ENCODE results near the gene TNN. TPM values are rescaled to one million over a fixed set of nuclear protein-coding genes. Genes with fewer than 3 reads are reported as not detected.
A peak's percentile ranks its signal among the peaks of the same experiment; 100 is the strongest.

TNN gene
- total RNA-seq, 1 experiment from 2014 or later, result not detected

DNA sequence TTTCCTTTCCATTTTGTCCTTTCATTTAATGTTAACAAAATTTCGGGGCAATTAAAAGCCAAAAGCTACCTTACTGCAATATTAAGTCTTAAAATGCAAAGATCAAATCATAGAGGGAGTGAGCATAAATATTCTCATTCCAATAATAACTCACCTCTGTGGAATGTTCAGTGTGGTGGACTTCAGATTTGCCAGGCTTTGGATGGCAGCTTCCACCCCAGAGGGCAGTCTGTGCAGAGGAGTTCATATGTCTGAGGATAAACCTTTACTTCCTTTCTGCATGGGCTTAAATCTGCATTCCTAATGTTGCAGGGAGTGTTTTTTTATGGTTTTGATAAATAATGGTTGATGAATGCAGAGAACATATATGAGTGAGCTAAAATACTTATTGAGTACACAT is 108.6 kb downstream of the TNN start:
- DNase-seq (ENCODE audit: low spot score), result no peak

DNA sequence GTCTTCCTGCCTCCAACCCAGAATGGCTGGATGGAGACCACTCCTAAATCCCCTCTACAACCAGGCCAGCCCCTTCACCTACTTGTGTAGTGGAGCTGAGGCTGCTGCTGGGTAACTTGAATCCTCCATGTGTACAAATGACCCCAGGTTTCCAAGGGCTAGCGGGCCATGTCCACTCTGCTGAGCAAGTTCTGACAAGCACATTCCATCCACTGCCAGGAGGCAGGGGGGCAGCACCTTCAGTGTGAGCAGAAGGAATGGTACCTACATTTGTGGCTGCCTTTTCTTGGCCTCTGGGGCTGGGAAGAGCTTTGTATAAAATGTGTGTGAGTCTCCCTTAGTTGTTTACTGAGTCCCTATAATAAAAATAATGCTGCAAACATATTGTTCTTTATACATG is 110.4 kb downstream of the TNN start:
- DNase-seq (ENCODE audit: low spot score), result no peak

DNA sequence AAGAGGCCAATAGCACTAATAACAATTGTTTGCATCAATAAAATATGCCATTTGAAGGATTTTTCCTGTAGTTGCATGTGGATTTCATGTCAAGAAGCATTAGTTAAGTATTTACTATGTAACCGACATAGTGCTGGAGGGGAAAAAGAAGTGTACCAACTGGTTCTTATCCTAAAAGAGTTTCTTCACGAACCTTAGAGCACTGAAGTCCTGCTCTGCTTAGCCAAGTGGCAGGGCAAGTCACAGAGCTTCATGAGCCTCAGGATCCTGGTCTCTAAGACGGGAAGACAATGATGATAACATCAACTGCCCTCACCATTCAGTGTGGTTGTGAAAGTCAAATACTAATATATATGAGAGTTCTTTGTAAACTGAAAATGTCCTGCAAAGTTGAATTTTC is 110.8 kb downstream of the TNN start:
- DNase-seq (ENCODE audit: low spot score), result no peak

DNA sequence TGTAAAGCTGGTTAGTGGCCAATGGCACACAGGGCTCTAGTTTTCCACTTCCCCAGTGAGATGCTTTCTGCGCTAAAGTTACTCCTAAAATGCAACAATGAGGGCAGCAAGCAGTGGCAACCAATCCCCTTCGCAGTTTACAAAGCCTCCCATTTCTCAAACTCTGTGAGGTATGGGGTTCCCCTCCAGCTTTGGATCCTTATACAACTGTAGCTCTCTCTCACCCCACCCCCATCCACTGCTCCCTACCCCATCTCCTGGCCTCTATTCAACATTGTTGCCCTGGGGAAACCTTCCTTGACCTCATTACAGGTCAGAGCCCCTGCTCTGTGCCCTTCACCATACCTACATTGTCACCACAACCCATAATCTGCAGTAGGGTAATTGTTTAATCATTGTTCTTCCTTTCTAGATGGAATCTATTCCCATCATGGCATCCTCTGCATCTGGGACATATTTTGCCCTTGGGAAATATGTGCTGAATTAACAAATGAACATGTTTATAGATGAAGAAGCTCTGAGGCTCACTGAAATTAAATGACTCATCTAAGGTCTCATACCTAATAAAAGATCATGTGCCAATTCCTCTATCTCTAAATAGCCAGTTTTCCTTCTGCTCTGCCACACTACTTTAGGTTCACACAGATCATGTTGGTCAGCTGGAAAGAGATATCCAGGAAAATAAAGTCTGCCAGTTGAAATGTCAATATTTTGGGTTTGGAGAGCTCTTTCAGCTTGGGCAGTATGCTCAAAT is 112.4 kb downstream of the TNN start:
- no peak for DNase-seq (ENCODE audit: low spot score)

DNA sequence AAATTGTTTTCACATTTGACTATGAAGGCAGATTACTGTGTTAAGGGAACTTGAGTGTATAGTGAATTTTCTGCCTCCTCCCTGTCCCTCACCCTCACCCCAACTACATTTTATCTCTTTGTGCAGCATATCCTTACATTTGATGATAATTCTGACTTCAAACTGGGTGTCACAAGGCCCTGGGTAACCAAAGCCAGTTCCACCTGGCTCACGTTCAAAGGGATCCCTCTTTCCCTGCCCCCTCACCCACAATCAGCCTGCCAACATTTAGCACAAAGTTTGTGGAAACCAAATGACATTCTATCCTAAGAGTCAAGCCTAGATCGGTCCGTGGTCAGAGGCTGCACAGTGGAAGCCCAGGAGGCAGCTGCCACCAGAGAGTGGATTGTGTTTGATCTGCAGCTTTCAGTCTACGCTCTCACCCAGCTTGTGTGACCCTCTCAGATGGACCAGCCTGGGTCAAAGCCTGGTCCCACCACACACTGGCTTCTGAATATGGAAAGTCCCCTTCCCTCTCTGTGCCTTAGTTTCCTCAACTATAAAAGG is 114.6 kb downstream of the TNN start:
- DNase-seq (ENCODE audit: low spot score), result no peak

DNA sequence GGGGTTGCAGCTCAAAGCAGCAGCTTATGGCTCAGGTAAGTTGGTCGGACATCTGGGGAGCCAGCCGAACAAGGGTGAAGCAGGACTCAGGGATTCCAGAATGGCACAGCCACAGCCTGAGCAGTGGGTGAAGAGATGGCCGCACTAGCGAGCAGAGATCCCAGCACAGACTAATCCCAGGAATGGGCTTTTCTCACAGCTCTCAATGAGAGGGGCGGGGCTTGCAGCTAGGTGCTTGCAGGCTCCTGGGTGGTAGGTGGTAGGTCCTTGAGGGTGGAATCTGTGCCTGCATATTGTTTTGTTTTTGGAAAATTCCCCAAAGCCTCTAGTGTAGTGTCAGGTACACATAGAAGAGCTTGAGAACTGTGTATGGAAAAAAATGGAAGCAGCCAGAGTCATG is 116.0 kb downstream of the TNN start:
- DNase-seq (ENCODE audit: low spot score), result no peak

DNA sequence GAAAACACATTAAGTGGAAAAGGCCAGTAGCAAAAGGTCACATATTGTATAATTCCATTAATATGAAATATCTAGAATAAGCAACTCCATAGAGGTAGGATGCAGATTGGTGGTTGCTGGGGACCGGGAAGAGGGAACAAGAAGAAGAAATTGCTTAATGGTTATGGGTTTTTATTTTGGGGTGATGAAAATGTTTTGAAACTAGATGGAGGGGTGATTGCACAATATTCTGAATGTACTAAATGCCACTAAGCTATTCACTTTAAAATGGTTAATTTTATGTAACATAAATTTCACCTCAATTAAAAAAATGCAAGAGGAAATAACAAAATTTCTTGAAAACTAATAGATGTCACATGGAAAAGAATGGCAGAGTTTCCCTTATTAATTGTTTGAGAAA is 118.3 kb downstream of the TNN start:
- DNase-seq (ENCODE audit: low spot score), result no peak

DNA sequence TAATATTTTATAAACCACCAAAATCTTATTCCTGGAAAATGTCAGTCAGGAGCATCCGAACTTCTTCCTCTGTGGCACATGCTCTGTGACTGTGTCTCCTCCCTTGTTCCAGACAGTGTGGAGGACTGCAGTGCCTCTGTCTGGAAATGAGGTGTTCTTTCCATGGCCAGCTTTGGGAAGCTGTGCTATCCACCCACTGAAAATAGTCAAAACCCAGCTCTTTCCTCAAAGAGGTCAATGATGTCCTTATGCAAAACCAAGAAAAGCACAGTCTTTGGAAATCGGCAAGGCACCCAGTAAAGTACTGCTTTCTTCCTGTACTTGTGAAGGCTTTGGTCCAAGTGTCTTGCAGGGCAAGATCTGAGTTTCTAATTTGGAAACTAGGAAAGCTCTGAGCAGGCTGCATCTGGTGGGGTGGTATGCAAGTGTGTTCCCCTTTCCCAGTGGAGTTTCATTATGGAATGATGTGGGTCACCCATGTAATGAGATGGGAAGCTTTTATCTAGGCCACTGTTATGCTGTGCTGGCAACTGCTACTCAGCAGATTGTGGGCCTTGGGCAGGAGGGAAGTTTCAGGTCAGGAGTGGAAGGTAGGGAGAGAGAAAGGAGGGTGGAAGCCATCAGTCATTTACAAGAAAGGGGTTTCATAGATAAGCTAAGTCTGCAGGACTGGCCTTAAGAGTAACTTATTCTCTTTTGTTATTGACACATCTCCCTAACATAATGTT is 119.0 kb downstream of the TNN start:
- no peak for DNase-seq (ENCODE audit: low spot score)

DNA sequence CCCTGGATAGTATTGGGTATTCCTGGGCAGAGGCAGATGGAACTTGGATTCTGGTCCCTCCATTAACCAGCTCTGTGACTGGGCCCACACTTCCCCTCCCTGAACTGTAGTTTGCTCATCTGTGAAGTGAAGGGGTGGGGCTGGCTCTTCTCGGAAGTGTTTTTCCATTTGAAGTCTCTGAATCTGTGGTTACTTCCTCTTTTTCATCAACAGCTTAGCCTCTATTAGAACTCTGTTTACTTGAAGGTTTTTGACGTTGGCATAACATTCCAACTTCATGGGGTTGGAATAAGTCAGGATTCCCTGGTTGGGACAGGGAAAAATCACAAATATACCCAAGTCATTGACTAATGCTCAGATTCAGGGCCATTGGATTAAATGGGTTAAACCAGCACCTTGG is 121.3 kb downstream of the TNN start:
- no peak for DNase-seq (ENCODE audit: low spot score)

DNA sequence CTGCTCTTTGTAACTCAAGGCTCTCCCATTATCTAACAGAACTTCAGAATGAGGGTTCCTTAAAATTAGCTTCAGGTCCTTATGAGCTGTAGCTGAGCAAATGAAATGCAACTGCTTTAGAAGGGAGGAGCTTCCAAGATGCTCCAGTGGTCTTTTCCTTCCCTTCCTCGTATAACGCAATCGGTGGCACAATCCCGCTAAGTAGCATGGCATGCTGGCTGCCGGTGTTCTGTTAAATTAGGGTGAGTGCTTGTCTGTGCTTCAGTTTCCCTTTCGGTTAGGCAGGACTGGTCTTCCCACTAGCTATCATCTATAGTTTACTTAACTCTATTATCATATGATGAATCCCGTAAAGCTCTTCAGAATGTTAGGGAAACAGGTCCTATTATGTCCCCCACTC is 124.0 kb downstream of the TNN start:
- DNase-seq (ENCODE audit: low spot score), result no peak

DNA sequence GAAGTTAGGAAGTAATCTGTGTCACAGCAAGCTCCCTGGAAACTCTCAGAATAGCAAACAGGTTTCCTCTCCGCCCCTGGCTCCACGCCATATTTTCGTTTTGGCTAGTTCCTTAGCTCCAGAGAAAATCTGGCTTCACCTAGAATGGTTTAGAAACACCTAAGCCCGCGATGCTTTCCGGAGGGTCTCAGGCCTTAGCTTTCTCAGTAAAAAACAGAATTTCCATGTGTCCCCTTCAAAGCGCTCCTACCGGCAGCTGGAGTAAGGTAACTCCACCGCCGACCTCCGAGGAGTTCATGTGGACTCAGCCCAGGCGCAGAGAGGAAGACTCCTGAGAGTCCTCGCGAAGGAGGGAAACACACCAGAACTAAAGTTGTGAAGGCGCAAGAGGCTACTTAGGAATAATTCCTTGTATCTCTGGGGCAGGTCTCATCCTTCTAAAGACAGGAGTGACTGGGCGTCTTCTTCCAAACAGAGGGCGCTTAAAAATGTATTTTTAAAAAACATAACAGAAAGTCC is 124.5 kb downstream of the TNN start:
- DNase-seq (ENCODE audit: low spot score), result peak; percentile 81

DNA sequence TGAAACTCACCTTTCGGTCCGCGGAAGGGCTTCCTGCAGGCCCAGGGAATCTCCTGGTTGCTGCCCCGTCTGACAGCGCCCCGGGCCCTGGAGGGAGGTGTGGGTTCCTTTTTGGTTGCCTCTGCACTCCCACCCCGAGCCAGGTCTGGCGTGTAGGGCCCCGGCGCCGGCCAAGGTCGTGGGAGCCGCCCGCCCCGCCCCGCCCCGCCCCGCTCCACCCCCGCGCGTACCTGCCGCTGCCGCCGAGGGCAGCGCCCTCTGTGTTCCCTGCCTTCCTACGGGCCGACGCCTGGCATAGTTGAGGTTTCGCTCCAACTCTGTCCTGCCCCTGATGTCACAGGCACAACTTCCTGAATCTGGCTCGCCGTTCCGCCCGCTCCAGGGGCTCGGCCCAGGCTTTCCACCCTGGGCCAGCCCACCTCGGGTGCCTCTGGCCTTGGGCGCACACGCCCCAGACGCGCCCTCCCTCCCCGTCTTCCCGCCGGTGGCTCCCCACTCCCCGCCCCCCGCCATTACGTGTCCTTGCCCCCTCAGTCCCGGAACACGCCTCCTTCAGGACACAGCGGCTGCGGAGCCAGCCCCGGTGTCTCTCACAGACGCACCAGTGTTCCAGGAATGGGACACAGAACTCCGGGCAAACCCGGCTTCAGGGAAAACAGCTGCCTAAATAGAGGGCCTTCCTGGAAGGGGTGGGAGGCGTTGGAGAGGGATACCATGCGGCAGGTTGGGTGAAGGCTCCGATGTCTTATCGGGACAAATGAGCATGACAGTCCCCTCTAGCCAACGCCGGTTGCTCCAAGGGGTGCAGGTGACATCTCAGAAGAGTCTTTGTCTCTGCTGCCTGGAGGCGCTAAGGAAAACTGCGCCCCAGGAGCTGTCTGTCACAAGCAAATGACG is 125.2 kb downstream of the TNN start, which contains the start of gene KIAA0040:
Gene KIAA0040 (minus strand): TSS at position 147 of the 897 bp plus-strand sequence. CDS start 31,763 bp downstream, outside the sequence.
- DNase-seq (ENCODE audit: low spot score), result peak; percentile 85

DNA sequence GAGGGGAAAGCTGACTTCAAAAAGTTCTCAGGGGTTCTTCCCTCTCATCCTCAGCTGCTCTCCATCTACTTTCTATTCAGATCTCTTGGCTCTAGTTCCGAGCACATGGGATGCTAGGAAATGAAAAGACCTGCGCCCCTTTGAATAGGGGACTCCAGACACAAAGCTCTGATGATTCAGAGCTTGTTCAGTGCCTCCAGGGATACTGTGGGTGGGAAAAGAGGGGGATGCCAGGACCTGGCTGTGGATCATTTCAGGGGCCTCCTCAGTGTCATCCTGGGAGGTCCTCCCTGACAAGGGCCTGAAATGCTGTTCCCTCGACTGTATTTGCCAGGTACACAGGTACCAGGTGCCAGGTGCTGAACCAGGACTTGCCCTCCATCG is 125.9 kb downstream of the TNN start:
- no peak for DNase-seq (ENCODE audit: low spot score)

DNA sequence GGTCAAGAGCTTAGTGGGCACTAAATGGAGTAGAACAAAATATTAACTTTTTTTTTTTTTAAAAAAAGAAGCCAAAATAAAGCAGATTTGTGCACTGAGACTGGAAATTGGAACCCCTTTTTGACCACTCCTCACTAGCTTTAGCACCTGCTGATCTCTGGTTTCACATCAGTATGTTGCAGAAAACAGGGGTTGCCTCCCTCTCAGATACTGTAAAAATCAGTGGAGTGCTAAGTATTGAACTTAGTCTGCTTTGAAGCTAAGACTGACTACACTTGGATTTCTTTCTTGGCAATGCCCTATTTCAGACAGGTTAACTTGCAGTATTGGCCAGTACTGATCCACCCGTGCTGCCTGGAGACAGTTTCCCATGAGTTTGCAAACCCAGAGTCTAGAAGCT is 127.6 kb downstream of the TNN start:
- DNase-seq (ENCODE audit: low spot score), result no peak

DNA sequence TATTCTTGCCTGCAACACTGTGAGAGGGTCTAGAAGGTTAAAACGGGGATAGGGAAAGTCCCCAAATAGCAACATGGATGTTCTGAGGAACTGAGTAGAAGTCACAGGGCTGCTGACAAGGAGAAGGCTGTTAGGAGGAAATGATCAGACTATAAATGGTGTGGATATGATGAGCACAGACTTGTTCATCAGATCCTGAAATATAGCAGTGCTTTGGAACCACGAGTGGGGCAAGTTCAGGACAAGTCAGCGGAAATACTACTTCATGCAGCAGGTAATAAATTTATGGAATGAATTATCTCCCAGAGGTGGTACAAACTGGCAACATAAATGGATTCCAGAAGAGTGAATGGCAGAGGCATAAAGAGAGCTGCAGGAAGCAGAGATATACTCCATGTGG is 128.2 kb downstream of the TNN start:
- no peak for DNase-seq (ENCODE audit: low spot score)

DNA sequence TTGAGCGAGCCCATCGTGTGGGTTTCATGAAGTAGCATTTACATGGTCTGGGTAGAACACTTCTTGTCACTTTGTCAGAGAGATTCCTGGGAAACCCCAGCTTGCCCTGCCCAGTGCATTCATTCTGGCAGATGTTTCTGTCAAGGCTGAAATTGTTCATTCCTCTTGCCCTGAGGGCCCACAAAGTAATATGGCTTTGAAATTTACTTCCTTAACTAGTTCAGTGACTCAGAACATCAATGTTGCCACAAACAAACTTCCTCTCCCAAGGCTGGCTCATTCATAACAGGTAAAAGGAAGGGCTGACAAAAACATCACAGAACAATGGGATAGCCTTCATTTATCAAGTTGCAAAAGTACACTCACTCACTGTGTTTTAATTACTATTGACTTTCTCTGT is 129.9 kb downstream of the TNN start:
- DNase-seq (ENCODE audit: low spot score), result peak; percentile 4

Small RNA genes within 50 kb of the gene (small RNA-seq; reads per million reads assigned to genes)
- not detected for gene RF00019

Other genes starting within 250 kb of the TNN start
- 210 and 211 TPM in 2 replicates for gene CACYBP, start 67.9 kb upstream of the TNN start, total RNA-seq (2014; rRNA removed; shearing (Covaris generic))
- 18.7 and 18.8 TPM in 2 replicates for gene MRPS14, start 44.4 kb upstream of the TNN start, total RNA-seq (2014; rRNA removed; shearing (Covaris generic))
- 5.8 and 8.3 TPM in 2 replicates for gene KIAA0040, start 124.9 kb downstream of the TNN start, total RNA-seq (2014; rRNA removed; shearing (Covaris generic))

All from HT-29 (cell line).